CD4-positive, alpha-beta T cell treated with Interleukin-4 for 4 hours (primary cell): ENCODE results near the gene PREP.
"Not testable (repeated sequence)": the region's sequence is repeated elsewhere in the genome, so short reads cannot be mapped to it uniquely, and the experiment has no call there.

Source experiments
- DNase-seq: peaks from one replicate; pipeline ENCODE4 v3.0.0-alpha.2; 2020

The PREP gene

GRCh38 chr6:105402939-105403935 is at the start of gene PREP:
TSS of gene PREP (minus strand) at chr6:105403082. CDS start at chr6:105402891, 191 bp downstream.
- peak; percentile 77 for DNase-seq

DNA sequence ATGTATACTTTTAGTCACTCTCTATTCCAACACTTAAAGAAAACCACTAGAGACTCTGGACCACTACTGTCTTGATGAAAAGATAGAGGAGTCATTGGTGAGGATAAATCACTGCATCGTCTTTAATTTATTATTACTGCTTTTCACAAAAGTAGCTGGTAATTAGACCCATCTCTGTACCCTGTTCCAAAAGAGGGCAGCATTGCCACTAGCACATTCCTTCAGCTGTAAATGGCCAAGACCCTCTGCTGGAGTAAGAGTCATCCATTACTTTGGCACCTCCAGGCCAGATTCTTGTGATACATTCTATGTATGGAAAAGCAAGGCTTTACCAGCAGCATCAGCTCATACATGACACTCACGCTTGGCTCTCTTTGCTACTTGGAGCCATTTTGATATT is 49.5 kb upstream of the PREP start:
- no peak for DNase-seq

GRCh38 chr6:105449756-105450390 is 47.0 kb upstream of the PREP start:
- no peak for DNase-seq

GRCh38 chr6:105445481-105445880 is 42.6 kb upstream of the PREP start:
- no peak for DNase-seq

GRCh38 chr6:105443941-105444340 is 41.1 kb upstream of the PREP start:
- DNase-seq = no peak

GRCh38 chr6:105442369-105442768 is 39.5 kb upstream of the PREP start:
- no peak for DNase-seq

DNA sequence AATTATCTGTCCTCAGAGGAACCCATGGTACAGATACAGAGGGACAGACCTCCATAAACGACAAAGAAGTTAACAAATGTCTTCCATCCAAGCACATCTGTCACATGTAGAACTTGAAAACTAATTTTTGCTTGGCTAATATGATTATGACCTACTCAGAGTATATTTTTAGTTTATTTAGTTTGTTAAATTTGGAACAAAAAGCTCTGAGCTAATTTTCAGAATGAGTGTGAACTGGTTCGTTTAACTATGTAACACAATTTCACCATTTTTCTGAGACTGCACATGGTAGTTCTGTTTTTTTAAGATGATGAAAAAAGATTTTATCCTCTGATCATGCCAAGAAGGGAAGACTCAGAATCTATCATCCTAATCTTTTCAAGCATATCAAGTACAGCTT is 34.4 kb upstream of the PREP start:
- DNase-seq = no peak

- DNase-seq = no peak
Measured at GRCh38 chr6:105433723-105434122, 30.8 kb upstream of the PREP start.

DNA sequence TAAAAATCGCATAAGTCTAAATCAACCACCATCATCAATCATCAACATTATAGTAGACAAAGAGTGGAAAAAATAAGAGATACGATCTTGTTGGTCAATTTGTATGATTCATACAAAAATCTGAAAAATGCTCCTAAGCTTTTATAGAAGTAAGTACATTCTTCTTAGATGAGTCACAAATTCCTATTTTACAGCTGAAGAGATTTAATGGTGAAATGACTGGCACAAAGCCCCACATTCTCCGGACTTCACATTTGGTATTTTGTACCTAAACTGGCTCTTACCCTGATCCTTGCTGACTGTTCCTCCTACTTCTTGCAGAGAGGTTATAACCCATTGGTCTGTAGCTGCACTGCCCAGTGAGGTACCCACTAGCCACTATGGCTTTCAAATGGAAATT is 29.9 kb upstream of the PREP start:
- DNase-seq = no peak

DNA sequence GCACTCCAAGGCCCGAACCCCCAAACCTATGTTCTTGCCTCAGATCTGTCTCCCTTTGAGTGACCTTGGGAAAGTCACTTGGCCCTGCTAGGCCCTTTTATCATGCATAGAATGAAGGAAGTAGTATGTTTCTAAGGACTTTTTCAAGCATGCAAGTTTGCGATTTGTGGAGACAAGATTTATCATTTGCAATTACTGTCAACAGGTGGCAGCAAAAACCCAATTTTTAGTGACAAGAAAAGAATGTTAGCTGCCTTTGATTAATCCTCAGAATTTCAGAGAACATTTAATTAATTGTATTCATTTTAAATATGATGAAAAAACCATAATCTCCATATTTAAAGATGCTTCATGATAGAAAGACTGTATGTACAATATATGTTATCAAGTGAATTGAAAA is 28.3 kb upstream of the PREP start:
- peak; percentile 65 for DNase-seq

GRCh38 chr6:105430685-105431084 is 27.8 kb upstream of the PREP start:
- DNase-seq = no peak

GRCh38 chr6:105429676-105430075 is 26.8 kb upstream of the PREP start:
- no peak for DNase-seq

DNA sequence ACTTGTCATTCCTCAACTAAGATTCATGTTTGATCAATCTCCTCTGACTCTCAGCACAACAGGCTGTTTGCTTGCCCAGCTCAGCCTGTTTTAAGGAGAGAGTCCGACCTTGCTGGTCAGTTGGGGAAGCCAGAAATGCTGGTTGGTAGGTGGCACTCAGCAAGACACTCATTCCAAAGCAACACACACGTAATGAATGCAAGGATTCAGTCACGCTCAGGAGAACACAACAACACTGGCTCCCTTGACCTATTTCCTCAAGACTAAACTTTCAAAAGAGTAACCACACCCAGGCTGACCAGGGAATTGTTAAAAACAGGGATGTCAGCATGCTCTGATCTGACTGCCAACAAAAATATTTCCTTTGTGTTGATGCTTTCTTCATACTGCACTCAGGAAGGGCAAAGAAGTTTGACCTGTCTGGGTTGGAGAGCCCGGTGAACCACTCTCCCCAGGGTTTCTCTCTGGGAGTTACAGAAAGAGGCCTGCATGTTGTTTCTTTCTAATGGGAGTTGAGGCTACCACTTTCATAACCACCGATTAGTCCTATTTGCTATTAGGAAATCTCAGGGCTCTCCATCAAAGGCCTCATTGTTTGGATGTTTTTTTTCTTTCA is 25.6 kb upstream of the PREP start:
- DNase-seq = no peak

- DNase-seq = peak; percentile 72
Measured at GRCh38 chr6:105424175-105424783, 21.4 kb upstream of the PREP start.

- DNase-seq = not testable (repeated sequence)
Measured at GRCh38 chr6:105416971-105417370, 14.1 kb upstream of the PREP start.

DNA sequence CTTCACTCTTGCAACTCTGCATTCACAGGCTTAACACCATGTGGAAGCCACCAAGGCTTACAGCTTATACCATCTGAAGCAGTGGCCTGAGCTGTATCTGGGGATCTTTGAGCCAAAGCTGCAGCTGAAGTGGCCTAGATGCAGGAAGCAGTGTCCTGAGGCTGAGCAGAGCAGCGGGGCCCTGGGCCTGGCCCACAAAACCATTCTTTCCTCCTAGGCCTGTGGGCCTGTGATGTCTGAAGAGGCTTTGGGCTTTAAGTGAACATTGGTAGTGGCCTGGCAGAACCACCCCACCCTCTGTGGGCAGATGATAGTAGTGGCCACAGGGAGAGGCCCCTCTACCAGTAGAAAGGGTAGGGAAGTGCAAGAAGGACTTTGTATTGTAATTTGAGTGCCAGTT is 6.9 kb upstream of the PREP start:
- no peak for DNase-seq

DNA sequence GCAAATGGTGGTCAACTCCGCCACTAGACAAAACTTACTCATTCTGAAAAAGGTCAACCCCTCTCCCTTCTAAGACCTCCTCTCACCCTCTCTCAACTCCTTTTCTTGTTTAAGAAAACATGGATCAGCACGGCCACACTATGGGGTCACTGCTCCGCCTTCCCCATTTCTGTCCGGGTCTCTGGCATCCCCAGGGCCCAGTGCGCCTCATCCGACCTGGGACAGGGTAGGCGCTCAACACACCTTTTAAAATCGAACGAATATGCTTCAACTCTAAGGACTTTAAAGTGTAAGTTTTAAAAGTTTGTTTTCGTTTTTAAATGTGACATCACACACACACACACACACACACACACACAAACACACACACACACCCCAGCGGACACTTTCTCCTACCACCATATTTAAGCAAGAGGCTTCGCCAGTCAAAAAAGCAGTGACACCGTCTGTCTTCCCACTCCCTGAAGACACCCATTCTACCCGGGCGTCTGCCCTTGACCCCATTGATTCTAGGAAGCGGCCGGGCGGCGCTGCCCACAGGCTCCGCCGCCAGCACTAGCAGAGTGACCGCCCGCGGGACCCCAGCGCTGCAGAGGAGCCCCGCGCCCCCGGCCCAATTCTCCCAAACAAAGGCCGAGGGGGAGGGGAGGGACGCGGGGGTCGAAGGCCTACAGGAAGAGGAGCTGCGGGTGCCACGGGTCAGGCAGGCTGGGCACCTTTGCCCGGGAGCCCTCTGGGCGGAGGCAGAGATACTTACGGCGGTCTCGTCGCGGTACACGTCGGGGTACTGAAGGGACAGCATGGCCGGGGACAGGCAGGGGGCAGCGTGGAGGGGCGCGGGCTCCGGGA is 568 bp downstream of the PREP start:
- DNase-seq = peak; percentile 43

DNA sequence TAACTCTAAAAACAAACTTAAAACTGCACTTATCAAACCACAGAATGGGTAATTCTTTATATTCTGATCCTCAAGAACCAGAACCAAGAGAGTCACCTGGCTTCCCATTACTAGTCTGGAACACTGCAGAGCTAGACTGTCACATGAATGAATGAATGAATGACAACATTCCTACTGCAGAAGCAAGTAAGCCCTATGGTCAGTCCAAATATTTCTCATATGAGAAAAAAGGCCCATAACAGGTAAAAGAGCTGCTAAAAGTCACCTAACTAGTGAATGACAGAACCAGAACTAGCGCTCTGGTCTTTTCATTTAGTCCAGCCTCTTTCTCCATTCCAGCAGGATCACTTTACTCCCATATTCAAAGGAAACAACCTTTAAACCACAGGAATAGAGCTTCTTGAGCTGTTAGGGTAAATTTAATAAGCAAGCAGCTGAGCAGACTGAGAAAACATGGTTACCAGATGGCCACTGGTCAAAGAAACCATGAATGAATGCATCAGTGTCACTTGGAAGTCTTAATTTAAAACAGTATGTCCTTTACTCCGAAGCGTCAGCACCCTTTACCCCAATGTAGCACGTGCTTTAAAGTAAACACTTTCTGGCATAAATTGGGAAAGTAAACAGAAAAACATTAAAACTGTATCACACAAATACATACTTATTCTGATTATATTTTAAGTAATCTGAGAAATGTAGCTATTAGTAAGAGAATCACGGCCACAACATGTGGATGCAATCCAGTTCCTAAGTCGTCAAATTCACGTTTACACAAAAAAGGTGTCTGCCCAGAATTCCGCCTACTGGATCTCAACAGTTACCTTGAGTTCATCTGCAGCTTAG is 1.4 kb downstream of the PREP start:
- DNase-seq = no peak

- DNase-seq = no peak
Measured at GRCh38 chr6:105400501-105400900, 2.4 kb downstream of the PREP start.

DNA sequence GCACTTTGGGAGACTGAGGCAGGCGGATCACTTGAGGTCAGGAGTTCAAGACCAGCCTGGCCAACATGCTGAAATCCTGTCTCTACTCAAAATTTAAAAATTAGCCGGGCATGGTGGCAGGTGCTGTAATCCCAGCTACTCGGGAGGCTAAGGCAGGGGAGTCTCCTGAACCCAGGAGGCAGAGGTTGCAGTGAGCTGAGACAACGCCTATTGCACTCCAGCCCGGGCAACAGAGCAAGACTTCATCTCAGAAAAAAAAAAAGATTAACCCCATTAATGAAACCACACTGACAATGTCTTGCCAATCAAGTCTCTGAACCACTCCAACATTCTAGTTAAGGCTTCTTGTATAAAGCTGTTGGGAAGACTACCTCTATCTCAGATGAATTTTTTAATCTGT is 4.0 kb downstream of the PREP start:
- DNase-seq = no peak

DNA sequence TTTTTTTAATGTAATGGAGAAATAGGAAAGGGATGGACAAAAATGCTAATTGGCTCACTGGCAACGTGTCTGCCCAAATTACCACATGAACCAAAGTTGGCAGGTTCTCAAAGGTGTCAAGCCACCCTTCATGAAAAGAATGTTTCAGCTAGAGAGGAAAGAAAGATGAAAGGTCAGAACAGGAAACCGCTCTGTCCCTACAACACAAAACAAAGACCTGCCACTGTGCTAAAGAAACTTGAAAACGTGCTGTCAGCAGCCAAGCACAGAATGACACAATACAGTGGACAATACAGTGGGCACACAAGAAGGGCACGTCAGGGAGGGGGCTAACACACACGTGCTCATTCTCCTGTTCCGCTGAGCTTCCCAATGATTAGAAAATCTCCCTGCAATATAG is 4.9 kb downstream of the PREP start:
- DNase-seq = peak; percentile 2
